HPDE6-E6E7 (cell line): Measurements from ENCODE around the gene GABRA4.
A peak's percentile ranks its signal among the peaks of the same experiment; 100 is the strongest.

Source experiments
- DNase-seq: peaks from one replicate; pipeline ENCODE4 v3.0.0; 2011; ENCODE audit warnings: missing footprints; ENCODE audit errors: extremely low spot score

Gene GABRA4

GRCh38 chr4:46930891-46931290 is 62.5 kb downstream of the GABRA4 start:
- DNase-seq, result no peak

DNA sequence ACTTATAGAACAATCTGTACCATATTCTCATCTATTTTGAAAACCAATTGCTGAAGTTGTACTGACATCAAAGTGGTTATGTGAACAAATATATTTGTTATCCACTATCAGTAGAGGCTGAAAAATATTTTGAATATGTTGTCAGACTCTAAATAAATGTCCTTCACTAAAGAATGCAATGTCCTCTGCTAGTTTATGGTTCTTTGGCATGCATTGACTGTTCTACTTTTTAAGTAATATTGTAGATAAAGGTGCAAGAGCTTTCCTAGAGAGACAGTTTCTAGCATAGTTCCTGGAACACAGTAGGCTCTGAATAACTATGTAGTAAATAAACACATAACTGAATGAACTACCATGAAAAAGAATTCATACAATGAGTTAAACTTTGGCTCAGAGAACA is 66.2 kb downstream of the GABRA4 start:
- no peak for DNase-seq

- no peak for DNase-seq
Observed at GRCh38 chr4:46924789-46925529, 68.4 kb downstream of the GABRA4 start.

GRCh38 chr4:46922205-46922604 is 71.2 kb downstream of the GABRA4 start:
- no peak for DNase-seq

GRCh38 chr4:46909078-46909477 is 84.3 kb downstream of the GABRA4 start, which contains the start of gene COX7B2:
Gene COX7B2 (minus strand): TSS chr4:46909245. CDS start chr4:46735192, 174,053 bp downstream.
- DNase-seq, result no peak

- no peak for DNase-seq
Observed at GRCh38 chr4:46908148-46908547, 85.2 kb downstream of the GABRA4 start.

GRCh38 chr4:46900082-46900481 is 93.3 kb downstream of the GABRA4 start:
- no peak for DNase-seq

DNA sequence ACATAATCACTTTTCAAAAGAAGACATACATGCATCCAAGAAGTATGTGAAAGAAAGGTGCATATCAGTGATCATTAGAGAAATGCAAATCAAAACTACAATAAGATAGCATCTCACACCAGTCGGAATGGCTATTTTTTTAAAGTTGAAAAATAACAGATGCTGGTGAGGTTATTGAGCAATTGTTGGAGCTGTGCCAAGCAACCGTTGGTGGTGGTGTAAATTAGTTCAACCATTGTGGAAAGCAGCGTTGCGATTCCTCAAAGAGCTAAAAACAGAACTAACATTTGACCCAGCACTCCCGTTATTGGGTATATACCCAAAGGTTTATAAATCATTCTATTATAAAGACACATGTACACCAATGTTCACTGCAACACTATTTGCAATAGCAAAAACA is 98.6 kb downstream of the GABRA4 start:
- DNase-seq, result no peak

GRCh38 chr4:46890056-46890455 is 103.3 kb downstream of the GABRA4 start:
- no peak for DNase-seq

- no peak for DNase-seq
Observed at GRCh38 chr4:46889410-46889809, 104.0 kb downstream of the GABRA4 start.

- DNase-seq, result peak; percentile 14
Observed at GRCh38 chr4:46886711-46887110, 106.7 kb downstream of the GABRA4 start.

DNA sequence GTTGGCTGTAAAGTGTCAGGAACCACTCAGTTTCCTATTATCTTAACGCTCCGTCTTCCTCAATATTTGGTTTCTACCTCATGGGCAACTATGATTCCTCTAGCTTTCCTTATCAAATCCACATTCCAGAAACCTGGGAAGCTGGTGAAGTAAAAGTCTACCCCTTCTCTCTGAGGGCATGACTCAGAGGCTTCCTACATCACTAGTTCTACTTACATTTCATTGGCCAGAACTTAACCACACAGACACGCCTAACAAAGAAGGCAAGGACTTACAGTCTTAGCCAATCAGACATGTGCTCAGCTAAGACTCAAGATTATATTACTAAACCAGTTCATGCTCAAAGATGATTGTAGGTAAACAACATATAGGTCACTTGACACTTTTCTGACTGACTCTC is 114.7 kb downstream of the GABRA4 start:
- no peak for DNase-seq

DNA sequence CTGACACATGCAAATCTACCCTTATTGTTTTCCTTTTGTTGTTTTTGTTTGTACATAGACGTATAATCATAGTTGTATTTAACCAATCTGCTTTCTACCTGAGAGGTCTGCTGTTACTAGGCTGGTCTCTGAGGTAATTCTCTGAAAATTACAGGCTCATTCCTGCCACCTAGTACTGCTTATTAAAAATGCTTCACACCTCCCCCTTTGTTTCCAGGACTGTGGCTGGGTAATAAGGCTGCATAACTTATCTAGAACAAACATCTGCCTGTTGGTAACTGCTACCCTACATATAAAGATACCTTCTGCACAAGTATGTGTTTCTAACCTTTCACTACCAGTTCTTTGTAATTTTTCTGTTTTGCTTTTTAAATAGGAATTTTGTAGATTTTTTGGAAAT is 118.6 kb downstream of the GABRA4 start:
- DNase-seq, result no peak

GRCh38 chr4:46870411-46870810 is 123.0 kb downstream of the GABRA4 start:
- no peak for DNase-seq
